DMS 273 (cell line): Measurements from ENCODE around the gene CDCA5.

Source experiments
- DNase-seq: peaks from one replicate; lab custom pipeline; 2025; ENCODE audit not compliant: unreplicated experiment; lab: John Stamatoyannopoulos, UW

CDCA5 gene

GRCh38 chr11:65077451-65077850 is 6.4 kb downstream of the CDCA5 start:
- DNase-seq = peak; percentile 85

GRCh38 chr11:65072631-65072966 is 11.2 kb downstream of the CDCA5 start:
- DNase-seq = no peak

- DNase-seq = no peak
Observed at GRCh38 chr11:65071907-65072630, 11.8 kb downstream of the CDCA5 start.

- no peak for DNase-seq
Observed at GRCh38 chr11:65069217-65069616, 14.6 kb downstream of the CDCA5 start.

GRCh38 chr11:65067446-65067845 is 16.4 kb downstream of the CDCA5 start:
- no peak for DNase-seq

GRCh38 chr11:65066805-65067291 is 17.0 kb downstream of the CDCA5 start:
- no peak for DNase-seq

GRCh38 chr11:65066315-65066714 is 17.5 kb downstream of the CDCA5 start:
- no peak for DNase-seq

GRCh38 chr11:65065851-65066250 is 18.0 kb downstream of the CDCA5 start:
- no peak for DNase-seq

- DNase-seq = no peak
Observed at GRCh38 chr11:65064847-65065240, 19.0 kb downstream of the CDCA5 start.

- DNase-seq = no peak
Observed at GRCh38 chr11:65063532-65063931, 20.3 kb downstream of the CDCA5 start.

- DNase-seq = peak; percentile 14
Observed at GRCh38 chr11:65060913-65061408, 22.9 kb downstream of the CDCA5 start.

- DNase-seq = no peak
Observed at GRCh38 chr11:65059959-65060824, 23.6 kb downstream of the CDCA5 start.

GRCh38 chr11:65059523-65059922 is 24.3 kb downstream of the CDCA5 start:
- DNase-seq = no peak

- DNase-seq = no peak
Observed at GRCh38 chr11:65058419-65059054, 25.3 kb downstream of the CDCA5 start, which contains the start of gene NAALADL1. TSS of gene NAALADL1 (minus strand) at chr11:65058553. CDS start at chr11:65058521, 32 bp downstream.

GRCh38 chr11:65058012-65058411 is 25.8 kb downstream of the CDCA5 start:
- no peak for DNase-seq

- no peak for DNase-seq
Observed at GRCh38 chr11:65057526-65057925, 26.3 kb downstream of the CDCA5 start.

GRCh38 chr11:65056999-65057398 is 26.8 kb downstream of the CDCA5 start:
- DNase-seq = no peak

GRCh38 chr11:65055538-65055937 is 28.3 kb downstream of the CDCA5 start:
- DNase-seq = no peak

GRCh38 chr11:65053827-65054508 is 29.9 kb downstream of the CDCA5 start:
- no peak for DNase-seq

- no peak for DNase-seq
Observed at GRCh38 chr11:65051398-65051858, 32.4 kb downstream of the CDCA5 start.
